ENCODE data around the gene DPF1.

Gene DPF1

DNA sequence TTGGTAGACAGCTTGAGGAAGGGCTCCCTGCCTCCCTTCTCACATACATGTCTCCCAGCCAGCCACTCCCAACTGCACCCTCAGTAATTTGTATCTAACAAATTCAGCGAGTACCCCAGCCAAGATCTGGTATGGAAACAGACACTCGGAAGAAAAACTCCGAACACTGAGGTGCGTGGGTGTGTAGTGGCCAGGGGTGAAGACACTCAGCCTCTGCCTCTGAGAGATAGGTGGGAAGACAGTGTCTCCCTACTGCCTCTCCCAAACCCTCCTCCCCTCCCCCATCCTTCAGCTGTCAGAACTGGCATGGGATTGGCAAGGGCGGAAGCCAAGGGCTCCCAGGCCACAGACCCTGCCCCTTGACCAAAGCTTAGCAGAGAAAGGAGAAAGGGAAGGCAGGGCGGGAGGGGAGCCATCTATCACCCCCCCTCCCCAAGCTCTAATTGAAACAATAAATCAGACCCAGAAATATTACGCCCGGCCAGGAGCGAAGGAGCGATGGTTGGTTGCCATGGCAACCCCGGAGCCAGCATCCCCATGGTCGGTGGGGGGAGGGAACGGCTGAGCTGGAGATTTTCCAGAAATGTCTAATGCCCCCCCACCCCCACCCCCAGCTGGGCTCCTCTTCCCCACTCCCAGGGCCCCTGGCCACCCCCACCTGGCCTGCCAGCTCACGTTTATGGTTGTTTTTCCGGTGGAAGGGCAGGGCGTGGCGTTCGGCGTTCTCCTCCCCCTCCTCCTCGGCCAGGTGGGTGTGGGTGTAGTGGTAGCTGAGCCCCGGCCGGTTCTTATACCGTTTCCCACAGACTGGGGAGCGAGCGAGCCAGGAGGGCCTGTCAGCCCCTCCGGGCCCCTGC, 7.0 kb downstream of the DPF1 start:
- no peaks in the 10 kb centered on the region for H3K79me2 ChIP-seq (ENCODE audit: low read length)
- no peaks in the 10 kb centered on the region for H4K20me1 ChIP-seq (ENCODE audit: insufficient read depth, low read length)
- no peak overlapping the region for H3K27ac ChIP-seq (ENCODE audit: low read length)
- no peaks in the 10 kb centered on the region for H3K36me3 ChIP-seq (replicated peaks; ENCODE audit: low read depth, low read length)
- H3K4me3 ChIP-seq (ENCODE audit: low read length) = no peak overlapping the region
- no peaks in the 10 kb centered on the region for H3K9me3 ChIP-seq (ENCODE audit: insufficient read depth, low read length)
- H3K4me1 ChIP-seq (ENCODE audit: low read length) = 0 out of 2 replicates have a peak, but pooled peaks cover 4% of the 10 kb centered on the region
- H3K9ac ChIP-seq (ENCODE audit: low read length) = no peak overlapping the region
- TF ChIP-seq, protein P1, sequence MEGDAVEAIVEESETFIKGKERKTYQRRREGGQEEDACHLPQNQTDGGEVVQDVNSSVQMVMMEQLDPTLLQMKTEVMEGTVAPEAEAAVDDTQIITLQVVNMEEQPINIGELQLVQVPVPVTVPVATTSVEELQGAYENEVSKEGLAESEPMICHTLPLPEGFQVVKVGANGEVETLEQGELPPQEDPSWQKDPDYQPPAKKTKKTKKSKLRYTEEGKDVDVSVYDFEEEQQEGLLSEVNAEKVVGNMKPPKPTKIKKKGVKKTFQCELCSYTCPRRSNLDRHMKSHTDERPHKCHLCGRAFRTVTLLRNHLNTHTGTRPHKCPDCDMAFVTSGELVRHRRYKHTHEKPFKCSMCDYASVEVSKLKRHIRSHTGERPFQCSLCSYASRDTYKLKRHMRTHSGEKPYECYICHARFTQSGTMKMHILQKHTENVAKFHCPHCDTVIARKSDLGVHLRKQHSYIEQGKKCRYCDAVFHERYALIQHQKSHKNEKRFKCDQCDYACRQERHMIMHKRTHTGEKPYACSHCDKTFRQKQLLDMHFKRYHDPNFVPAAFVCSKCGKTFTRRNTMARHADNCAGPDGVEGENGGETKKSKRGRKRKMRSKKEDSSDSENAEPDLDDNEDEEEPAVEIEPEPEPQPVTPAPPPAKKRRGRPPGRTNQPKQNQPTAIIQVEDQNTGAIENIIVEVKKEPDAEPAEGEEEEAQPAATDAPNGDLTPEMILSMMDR (IDR thresholded peaks at IDR 0.05; ENCODE audit: low read depth, low read length) = no peak
- no peak for TF ChIP-seq EZH2phosphoT487 (IDR thresholded peaks at IDR 0.05; ENCODE audit: low read depth)
- H2AFZ ChIP-seq (ENCODE audit: low read depth, low read length) = no peak overlapping the region
- no peak overlapping the region for H3K4me2 ChIP-seq (ENCODE audit: low read length)
- H3K27me3 ChIP-seq (ENCODE audit: low read depth, low read length) = no peaks in the 10 kb centered on the region

DNA sequence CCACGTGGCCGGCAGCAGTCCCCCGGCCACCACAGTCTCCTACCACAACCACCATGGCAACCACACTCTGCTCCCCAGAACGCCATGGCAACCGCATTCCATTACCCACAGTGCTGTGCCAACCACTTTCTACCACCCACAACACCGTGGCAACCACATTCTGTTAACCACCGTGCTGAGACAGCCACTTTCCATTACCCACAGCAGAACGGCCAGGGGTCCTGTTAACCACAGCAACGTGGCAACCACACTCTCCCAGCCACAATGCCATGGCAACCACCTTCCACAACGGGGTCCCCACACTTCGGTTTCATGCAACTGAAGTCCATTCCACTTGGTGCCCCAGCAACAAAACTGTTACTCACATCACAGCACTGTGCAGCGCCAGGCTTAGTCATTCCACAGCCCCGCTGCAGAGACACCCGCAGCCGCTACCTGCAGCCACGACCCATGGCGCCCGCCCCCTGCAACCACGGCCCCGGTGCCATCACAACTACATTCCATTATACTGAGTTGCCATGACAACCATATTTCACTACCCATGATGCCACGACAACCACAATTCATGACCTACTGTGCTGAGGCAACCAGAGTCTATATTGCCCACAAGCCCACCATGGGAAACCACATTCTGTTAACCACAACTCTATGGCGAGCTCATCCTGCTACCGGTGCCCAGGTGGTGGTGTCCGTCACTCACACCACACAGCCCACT, 10.0 kb downstream of the DPF1 start:
- 0 out of 2 replicates have a peak, but pooled peaks cover 4% of the 10 kb centered on the region for H3K4me1 ChIP-seq (ENCODE audit: low read length)
- no peak overlapping the region for H3K4me2 ChIP-seq (ENCODE audit: low read length)
- H3K27ac ChIP-seq (ENCODE audit: low read length) = no peak overlapping the region
- H4K20me1 ChIP-seq (ENCODE audit: insufficient read depth, low read length) = no peaks in the 10 kb centered on the region
- peaks cover 17% of the 10 kb centered on the region for H3K27me3 ChIP-seq (ENCODE audit: low read depth, low read length)
- H3K9ac ChIP-seq (ENCODE audit: low read length) = no peak overlapping the region
- no peaks in the 10 kb centered on the region for H3K79me2 ChIP-seq (ENCODE audit: low read length)
- H2AFZ ChIP-seq (ENCODE audit: low read depth, low read length) = no peak overlapping the region
- no peaks in the 10 kb centered on the region for H3K9me3 ChIP-seq (ENCODE audit: insufficient read depth, low read length)
- TF ChIP-seq, protein P1 (IDR thresholded peaks at IDR 0.05; ENCODE audit: low read depth, low read length) = no peak
- no peak for TF ChIP-seq EZH2phosphoT487 (IDR thresholded peaks at IDR 0.05; ENCODE audit: low read depth)
- no peak overlapping the region for H3K4me3 ChIP-seq (ENCODE audit: low read length)
- no peaks in the 10 kb centered on the region for H3K36me3 ChIP-seq (replicated peaks; ENCODE audit: low read depth, low read length)

DNA sequence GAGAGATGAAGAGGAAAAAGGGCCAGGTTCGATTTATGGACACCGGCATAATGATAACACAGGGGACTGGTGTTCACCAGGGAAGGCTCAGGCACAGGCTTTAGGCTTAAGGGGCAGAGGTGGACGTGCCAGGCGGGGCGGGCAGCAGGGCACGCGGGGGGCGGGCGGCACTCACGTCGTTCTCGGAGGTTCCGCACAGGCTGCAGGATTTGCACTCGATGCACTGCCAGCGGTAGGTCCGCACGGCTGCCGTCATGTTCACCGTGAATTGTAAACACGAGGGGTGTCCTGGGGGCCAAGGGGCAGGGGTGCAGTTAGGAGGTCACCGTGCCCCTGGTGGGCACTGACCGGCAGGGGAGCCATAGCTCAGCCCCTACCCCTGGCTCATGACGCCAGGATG, 10.6 kb downstream of the DPF1 start:
- Histone ChIP-seq H3K79me2 (ENCODE audit: low read length) (no peaks in the 10 kb centered on the region), H3K4me1 (ENCODE audit: low read length) (0 out of 2 replicates have a peak, but pooled peaks cover 4% of the 10 kb centered on the region), H3K4me3 (ENCODE audit: low read length) (no peak overlapping the region), H3K27me3 (ENCODE audit: low read depth, low read length) (peaks cover 17% of the 10 kb centered on the region), H4K20me1 (ENCODE audit: insufficient read depth, low read length) (no peaks in the 10 kb centered on the region), H3K36me3 (replicated peaks; ENCODE audit: low read depth, low read length) (no peaks in the 10 kb centered on the region), H3K9ac (ENCODE audit: low read length) (no peak overlapping the region), H3K9me3 (ENCODE audit: insufficient read depth, low read length) (no peaks in the 10 kb centered on the region), H3K27ac (ENCODE audit: low read length) (no peak overlapping the region), H3K4me2 (ENCODE audit: low read length) (no peak overlapping the region), H2AFZ (ENCODE audit: low read depth, low read length) (no peak overlapping the region)
- TF ChIP-seq, protein P1 (IDR thresholded peaks at IDR 0.05; ENCODE audit: low read depth, low read length) = no peak
- no peak for TF ChIP-seq EZH2phosphoT487 (IDR thresholded peaks at IDR 0.05; ENCODE audit: low read depth)

DNA sequence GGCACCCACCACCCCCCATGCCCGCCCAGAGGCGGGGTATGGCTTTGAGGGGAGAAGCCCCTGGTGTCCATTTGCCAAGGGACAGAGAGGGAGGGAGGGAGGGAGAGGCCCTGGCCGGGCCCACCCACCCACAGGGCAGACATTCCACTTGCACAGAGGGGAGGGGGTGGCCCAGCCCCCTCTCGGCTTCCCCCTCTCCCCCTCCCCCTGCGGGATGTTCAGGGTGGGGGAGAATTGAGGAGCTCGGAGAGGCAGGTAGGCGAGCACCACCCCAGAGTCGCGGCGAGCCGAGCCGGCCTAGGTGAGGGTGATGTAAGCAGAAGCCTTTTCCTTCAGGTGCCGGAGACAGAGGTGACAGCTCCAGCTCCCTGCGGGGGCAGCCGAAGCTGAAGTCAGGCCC, 12.3 kb downstream of the DPF1 start:
- Histone ChIP-seq H2AFZ (ENCODE audit: low read depth, low read length) (no peak overlapping the region), H3K4me3 (ENCODE audit: low read length) (no peak overlapping the region), H4K20me1 (ENCODE audit: insufficient read depth, low read length) (no peaks in the 10 kb centered on the region), H3K36me3 (replicated peaks; ENCODE audit: low read depth, low read length) (no peaks in the 10 kb centered on the region), H3K27me3 (ENCODE audit: low read depth, low read length) (peaks cover 17% of the 10 kb centered on the region), H3K9me3 (ENCODE audit: insufficient read depth, low read length) (no peaks in the 10 kb centered on the region), H3K9ac (ENCODE audit: low read length) (no peak overlapping the region), H3K27ac (ENCODE audit: low read length) (no peak overlapping the region), H3K4me1 (ENCODE audit: low read length) (0 out of 2 replicates have a peak, but pooled peaks cover 4% of the 10 kb centered on the region), H3K4me2 (ENCODE audit: low read length) (no peak overlapping the region), H3K79me2 (ENCODE audit: low read length) (no peaks in the 10 kb centered on the region)
- TF ChIP-seq, protein P1 (IDR thresholded peaks at IDR 0.05; ENCODE audit: low read depth, low read length) = no peak
- no peak for TF ChIP-seq EZH2phosphoT487 (IDR thresholded peaks at IDR 0.05; ENCODE audit: low read depth)
